Kidney (tissue), 14 donors: ENCODE results near the gene RIT2. TPM values are rescaled to one million over a fixed set of nuclear protein-coding genes. Genes with fewer than 3 reads are reported as not detected.
"Not testable (repeated sequence)": the region's sequence is repeated elsewhere in the genome, so short reads cannot be mapped to it uniquely, and the experiment has no call there.

Experiments
- DNase-seq, 5 donors: peaks; one replicate each; pipeline ENCODE4 v3.0.0-alpha.2; 2013 to 2020
- FAIRE-seq: peaks from 2 replicates; lab custom pipeline; 2012; peaks lifted over from hg19 to GRCh38; lab: Jason Lieb, UNC
- H3K27ac ChIP-seq, 2 donors: one replicate each; pipeline ENCODE4 v1.7.0; 2013; ENCODE audit warnings: low read depth in 2 of 2, low read length in 2 of 2, inconsistent platforms in 1 of 2
- H3K27me3 ChIP-seq: one replicate; pipeline ENCODE4 v1.7.1; 2013; ENCODE audit warnings: low read length, inconsistent platforms; ENCODE audit not compliant: control insufficient read depth, insufficient read depth
- H3K36me3 ChIP-seq, 3 donors: one replicate each; pipeline versions ENCODE4 v1.7.0 to v1.7.1; 2013; ENCODE audit warnings: low read length in 3 of 3, control low read depth in 1 of 3, inconsistent platforms in 1 of 3; ENCODE audit not compliant: insufficient read depth in 3 of 3, control insufficient read depth in 2 of 3
- H3K4me1 ChIP-seq, 3 donors: one replicate each; pipeline versions ENCODE4 v1.7.0 to v1.7.1; 2013; ENCODE audit warnings: low read length in 3 of 3, inconsistent platforms in 1 of 3, low read depth in 1 of 3; ENCODE audit not compliant: control insufficient read depth in 2 of 3, insufficient read depth in 2 of 3
- H3K4me3 ChIP-seq, 3 donors: one replicate each; pipeline versions ENCODE4 v1.7.0 to v1.8.1; 2013; ENCODE audit warnings: low read length in 3 of 3, control low read depth in 1 of 3, inconsistent platforms in 1 of 3
- H3K9ac ChIP-seq, 3 donors: one replicate each; pipeline versions ENCODE4 v1.7.0 to v1.7.1; 2013; ENCODE audit warnings: low read length in 3 of 3, control low read depth in 1 of 3, inconsistent platforms in 1 of 3
- H3K9me3 ChIP-seq, 3 donors: one replicate each; pipeline versions ENCODE4 v1.7.0 to v1.7.1; 2013; ENCODE audit warnings: low read length in 3 of 3, control low read depth in 1 of 3, inconsistent platforms in 1 of 3; ENCODE audit not compliant: control insufficient read depth in 2 of 3, insufficient read depth in 1 of 3
- CTCF ChIP-seq: IDR thresholded peaks from 3 replicates; pipeline ENCODE4 v1.5.1; 2012; ENCODE audit warnings: mild to moderate bottlenecking, moderate library complexity, borderline replicate concordance; ENCODE audit not compliant: insufficient read depth; ENCODE audit errors: extremely low read depth
- intact Hi-C: fragments of 100-400 bp; cut with DNase I; formaldehyde crosslinking; loops from one replicate; pipeline ENCODE4 v1.11.1; 2022
- polyA plus RNA-seq: library from polyadenylated mRNA; stranded (reverse); fragments of 350-450 nt; fragmentation: Illumina TruSeq; extraction: RNeasy Lipid Tissue Mini Kit (QIAGEN cat#74804); gene quantifications from one replicate; pipeline ENCODE4 v1.2.3, GENCODE V29; 2014; ENCODE audit warnings: low read depth, low replicate concordance; ENCODE audit not compliant: insufficient read depth
- total RNA-seq: library from RNA; stranded (reverse); fragmentation: NEBNext Ultra II Directional; extraction: Animal tissue kit (Norgen Biotek cat#: 25700); gene quantifications from one replicate; pipeline ENCODE4 v1.2.1, GENCODE V29; 2021
- donor health status: control.
- donor health status: control.
- donor health status: control.
- donor health status: control.
- donor health status: control.
- donor health status: DM: yes; HTN: yes; CAD: no.
- donor health status: Normal renal cell carcinoma (clear cell type).

Gene RIT2
- total and polyA plus RNA-seq, 2 donors from 2014 or later, result not detected

- FAIRE-seq, H3K27me3 ChIP-seq: not testable (repeated sequence)
These were observed 374.2 kb downstream of the RIT2 start for GRCh38 chr18:42741299-42741698.

GRCh38 chr18:42736074-42736473 lies 379.4 kb downstream of the RIT2 start:
- TF ChIP-seq CTCF, result no peak
- no peak for FAIRE-seq
- Histone ChIP-seq H3K36me3 (no peaks in the 10 kb centered on the region), H3K27ac (no peak overlapping the region), H3K9me3 (no peaks in the 10 kb centered on the region), H3K4me1 (no peaks in the 10 kb centered on the region), H3K9ac (no peak overlapping the region), H3K27me3 (no peaks in the 10 kb centered on the region), H3K4me3 (no peak overlapping the region)
- no peak for DNase-seq
- intact Hi-C loops, result no loop called here

More at GRCh38 chr18:42741299-42741698, 374.2 kb downstream of the RIT2 start:
- DNase-seq, H3K9ac ChIP-seq, H3K4me1 ChIP-seq, H3K36me3 ChIP-seq, H3K9me3 ChIP-seq, H3K4me3 ChIP-seq, H3K27ac ChIP-seq, intact Hi-C loops: not testable (repeated sequence)

- Histone ChIP-seq H3K9me3 (no peaks in the 10 kb centered on the region), H3K27ac (no peak overlapping the region), H3K27me3 (no peaks in the 10 kb centered on the region), H3K4me1 (no peaks in the 10 kb centered on the region), H3K4me3 (no peak overlapping the region), H3K36me3 (no peaks in the 10 kb centered on the region), H3K9ac (no peak overlapping the region)
- intact Hi-C loops, result no loop called here
- DNase-seq, result no peak
- TF ChIP-seq CTCF, result no peak
- FAIRE-seq, result no peak
These were observed 381.0 kb downstream of the RIT2 start for GRCh38 chr18:42734520-42734919.

GRCh38 chr18:42730272-42730671 lies 385.2 kb downstream of the RIT2 start:
- Histone ChIP-seq H3K9me3 (no peaks in the 10 kb centered on the region), H3K27ac (no peak overlapping the region), H3K4me1 (no peaks in the 10 kb centered on the region), H3K27me3 (no peaks in the 10 kb centered on the region), H3K9ac (no peak overlapping the region), H3K36me3 (no peaks in the 10 kb centered on the region), H3K4me3 (no peak overlapping the region)
- TF ChIP-seq CTCF, result no peak
- DNase-seq, result peak in 1 of 5 donors; percentile 13
- intact Hi-C loops, result no loop called here
- no peak for FAIRE-seq
